HL-60 (cell line): ENCODE results near the gene AFF3.

ENCODE experiments used
- CTCF ChIP-seq: IDR thresholded peaks from one replicate; pipeline ENCODE4 v1.5.1; 2011; ENCODE audit warnings: low read length, control low read depth, inconsistent platforms; ENCODE audit not compliant: insufficient read depth
- REST ChIP-seq: IDR thresholded peaks from 2 replicates; pipeline ENCODE4 v1.6.1; 2012; ENCODE audit warnings: low read depth; ENCODE audit not compliant: insufficient replicate concordance

DNA sequence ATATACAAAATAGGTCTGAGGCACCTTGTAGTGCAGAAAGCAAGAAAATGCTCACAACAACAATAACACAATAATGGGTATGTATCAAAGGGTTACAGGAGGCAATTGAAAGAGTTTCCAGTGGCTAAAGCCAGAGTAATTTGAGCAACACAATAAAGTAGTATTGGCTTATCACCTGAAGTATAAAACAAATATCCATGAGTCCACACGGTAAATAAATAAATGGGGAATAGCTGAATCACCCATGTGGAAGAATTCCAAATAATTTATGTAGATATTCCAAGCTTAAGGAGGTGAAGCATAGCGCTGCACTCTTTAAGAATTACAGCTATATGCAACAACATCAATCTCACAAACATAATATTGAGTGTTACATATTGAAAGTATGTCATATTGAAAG, 110.8 kb downstream of the AFF3 start:
- TF ChIP-seq CTCF (no peak), REST (no peak)
